GM18873 (cell line): ENCODE results near the gene TWSG1.
"Not testable (repeated sequence)": the region's sequence is repeated elsewhere in the genome, so short reads cannot be mapped to it uniquely, and the experiment has no call there.

Experiments used
- ATAC-seq: cut with Tn5 transposase; IDR thresholded peaks from one replicate; pipeline ENCODE4 v1.9.1; 2021; ENCODE audit warnings: mild to moderate bottlenecking, moderate library complexity, moderate number of reproducible peaks; ENCODE audit not compliant: unreplicated experiment, low FRiP score

Gene TWSG1

DNA sequence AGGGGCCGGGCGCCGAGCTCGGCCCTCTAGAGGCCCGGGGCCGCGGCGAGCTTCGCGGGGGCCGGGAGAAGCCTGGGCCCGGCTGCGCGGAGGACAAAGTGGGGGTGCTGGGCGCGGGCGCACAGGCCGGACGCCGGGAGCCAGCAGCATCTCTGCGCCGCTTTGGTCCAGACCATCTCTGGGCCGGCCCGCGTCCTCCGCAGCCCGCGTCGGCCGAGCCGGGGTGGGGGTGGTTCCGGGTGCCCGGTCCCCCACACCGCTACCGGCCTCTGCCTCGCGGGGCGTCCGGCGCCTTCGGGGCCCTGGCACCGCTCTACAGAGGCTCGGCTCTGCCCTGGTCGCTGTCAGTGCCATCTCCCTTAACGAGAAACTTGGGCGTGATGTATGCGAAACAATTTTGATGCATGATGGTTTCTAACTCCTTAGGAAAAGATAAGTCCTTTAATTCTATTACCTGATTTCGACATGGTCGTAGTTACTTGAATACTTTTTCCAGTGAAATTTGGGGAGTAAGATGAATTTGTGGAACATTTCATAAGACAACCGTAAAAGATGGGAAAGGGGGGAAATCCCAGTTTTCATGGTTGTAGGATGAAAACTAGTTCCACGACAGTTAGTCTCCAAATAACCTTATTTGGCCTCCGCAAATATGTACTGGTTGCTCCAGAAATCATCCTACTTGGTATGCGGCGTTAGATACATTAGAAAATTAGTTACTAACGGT, 562 bp downstream of the TWSG1 start:
- ATAC-seq = peak; percentile 29

DNA sequence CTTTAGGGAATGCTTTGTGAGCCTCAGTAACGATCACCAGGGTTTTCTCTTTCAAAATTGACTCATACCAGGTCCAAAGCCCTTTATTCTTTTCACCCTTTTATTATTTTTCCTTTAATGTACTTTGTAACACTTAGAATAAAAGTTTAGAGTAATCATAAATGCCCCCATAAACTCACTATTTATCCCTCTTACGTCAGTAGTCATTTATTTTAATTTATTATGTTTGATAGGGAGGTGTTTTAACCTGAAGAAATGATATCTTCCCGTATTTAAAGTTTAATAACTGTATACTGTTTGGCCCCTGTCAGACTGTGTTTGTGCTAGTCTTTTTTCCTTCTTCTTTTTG, 1.1 kb downstream of the TWSG1 start:
- ATAC-seq = no peak

DNA sequence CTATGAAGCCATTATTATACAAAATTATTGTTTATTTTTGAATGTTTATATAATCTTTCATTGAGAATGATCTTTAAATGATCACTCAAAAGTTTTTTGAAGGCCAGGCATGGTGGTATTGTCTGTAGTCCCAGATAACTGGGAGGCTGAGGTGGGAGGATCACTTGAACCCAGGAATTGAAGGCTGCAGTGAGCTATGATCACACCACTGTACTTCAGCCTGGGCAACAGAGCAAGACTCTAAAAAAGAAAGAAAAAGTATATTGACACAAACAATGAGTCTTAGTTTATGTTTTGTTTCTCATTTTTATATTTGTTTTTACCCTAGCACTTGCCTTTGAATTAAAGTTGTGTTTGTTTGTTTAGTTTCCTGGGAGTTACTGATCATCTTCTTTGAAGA, 2.3 kb downstream of the TWSG1 start:
- no peak for ATAC-seq

DNA sequence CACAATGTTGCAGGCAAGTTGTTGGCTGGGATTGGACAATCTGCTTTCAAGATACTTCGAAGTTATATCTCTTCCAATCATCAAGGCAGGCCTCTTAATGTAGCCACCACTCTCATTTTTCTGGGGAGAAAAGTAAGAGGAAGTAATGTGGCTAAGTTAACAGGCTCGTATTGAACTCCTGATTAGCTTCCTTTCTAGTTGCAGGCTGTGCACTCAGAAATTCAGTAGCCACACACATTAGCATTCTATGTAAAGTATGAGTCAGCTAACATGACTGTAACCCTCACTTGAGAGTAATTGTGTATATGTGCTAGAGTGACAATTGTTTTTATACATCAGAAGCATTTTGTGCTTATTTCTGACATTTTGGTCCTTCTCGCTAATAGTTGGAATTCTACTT, 3.3 kb downstream of the TWSG1 start:
- no peak for ATAC-seq

DNA sequence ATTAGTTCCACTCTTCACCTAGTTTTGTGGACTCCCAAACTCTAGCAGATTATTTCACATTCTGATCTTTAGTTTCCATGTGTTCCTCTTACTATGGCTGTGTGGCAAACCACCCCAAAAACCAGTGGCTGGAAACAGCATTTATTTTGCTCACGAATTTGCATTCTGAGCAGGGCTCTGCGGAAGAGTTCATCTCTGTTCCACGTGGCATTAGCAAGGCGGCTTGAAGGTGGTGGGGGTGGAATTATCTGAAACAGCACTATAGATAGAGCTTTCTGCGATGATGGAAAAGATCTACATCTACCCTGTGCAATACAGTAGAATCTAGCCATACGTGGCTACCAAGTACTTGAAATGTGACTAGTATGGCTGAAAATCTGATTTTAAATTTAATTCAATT, 5.9 kb downstream of the TWSG1 start:
- ATAC-seq = no peak

DNA sequence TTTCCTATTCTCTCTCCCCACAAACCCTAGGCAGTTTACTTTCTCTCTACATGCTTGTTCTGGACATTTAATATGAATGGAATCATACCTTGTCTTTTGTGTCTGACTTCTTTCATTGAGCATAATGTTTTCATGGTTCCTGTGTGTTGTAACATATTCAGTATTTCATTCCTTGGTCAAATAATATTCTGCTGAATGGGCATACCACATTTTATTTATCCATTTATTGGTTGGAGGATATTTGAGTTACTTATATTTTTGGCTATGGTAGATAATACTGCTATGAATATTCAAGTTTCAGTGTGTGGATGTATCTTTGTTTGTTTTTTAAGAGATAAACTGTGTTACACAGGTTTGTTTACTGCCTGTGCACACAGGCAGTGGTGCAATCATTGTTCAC, 9.0 kb downstream of the TWSG1 start:
- no peak for ATAC-seq

DNA sequence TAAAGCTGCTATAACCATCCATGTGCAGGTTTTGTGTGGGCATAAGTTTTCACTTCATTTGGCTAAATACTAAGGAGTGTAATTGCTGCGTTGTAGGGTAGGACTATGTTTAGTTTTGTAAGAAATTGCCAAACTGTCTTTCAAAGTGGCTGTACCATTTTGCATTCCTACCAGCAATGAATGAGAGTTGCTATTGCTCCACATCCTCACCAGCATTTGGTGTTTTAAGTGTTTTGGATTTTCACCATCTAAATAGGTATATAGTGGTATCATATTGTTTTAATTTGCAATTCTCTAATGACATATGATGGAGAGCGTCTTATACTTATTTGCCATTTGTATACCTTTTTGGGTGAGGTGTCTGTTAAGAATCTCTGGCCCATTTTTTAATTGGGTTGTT, 12.2 kb downstream of the TWSG1 start:
- no peak for ATAC-seq

DNA sequence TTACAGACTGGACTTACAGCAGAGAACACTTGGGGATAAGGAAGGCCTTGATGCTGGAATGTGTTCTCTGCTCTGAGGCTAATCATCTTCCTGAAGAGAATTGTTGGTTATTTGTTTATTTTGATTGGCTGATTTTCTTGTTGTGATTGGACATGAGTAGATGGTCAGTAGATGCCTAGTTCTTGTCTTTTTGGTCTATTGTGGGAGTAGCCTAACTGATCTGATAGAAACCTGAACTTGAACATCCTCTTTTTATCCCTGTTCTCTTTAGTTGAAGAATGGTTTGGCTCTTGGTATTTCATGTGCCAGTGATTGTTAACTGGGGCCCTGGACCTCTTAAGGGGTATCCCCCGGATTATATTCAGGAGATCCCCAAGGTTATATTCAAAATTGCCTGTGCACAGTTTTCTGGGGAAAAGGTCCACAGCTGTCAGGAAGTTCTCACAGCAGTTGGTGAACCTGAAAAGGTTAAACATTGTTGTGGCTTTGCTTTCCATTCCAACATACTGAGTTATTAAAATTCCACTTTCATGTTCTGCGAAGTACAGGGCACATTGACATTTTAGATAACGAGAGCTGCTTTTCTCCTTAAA, 13.6 kb downstream of the TWSG1 start:
- no peak for ATAC-seq

DNA sequence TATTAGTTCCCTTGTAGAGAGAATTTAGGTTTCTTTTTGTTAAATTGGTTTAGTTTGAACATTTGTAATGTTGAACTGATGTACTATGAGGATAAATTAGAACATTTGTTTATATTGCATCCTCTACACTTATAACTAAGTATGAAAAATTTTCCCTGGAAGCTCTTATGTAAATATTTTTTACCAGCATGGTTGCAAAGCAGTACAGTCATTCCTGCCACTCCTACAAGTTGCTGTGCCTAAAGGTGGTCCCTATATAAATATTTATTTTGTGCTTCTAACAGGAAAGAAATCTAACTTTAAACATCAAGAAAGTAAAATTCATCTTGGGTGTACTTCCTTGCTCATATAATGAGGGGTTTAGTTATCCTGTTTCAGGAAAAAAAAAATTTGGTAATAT, 14.2 kb downstream of the TWSG1 start:
- no peak for ATAC-seq

DNA sequence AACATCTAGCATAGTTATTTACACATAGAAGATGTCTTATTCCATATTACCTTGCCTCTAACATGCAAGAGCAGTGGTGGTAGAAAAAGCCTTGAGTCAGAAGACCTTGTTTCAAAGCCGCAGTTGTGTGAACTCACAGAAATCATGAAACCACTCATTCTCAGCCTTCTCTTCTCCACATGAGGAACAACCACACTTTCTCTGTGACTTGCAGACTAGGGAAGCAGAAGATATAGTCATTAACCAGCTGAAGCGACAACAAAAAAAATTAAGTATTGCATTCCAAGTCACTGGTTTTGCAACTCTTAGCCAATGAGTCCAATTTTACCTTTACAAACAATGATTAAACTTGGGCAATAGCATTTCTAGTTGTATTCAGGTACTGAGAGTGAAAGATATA, 19.0 kb downstream of the TWSG1 start:
- peak; percentile 82 for ATAC-seq

DNA sequence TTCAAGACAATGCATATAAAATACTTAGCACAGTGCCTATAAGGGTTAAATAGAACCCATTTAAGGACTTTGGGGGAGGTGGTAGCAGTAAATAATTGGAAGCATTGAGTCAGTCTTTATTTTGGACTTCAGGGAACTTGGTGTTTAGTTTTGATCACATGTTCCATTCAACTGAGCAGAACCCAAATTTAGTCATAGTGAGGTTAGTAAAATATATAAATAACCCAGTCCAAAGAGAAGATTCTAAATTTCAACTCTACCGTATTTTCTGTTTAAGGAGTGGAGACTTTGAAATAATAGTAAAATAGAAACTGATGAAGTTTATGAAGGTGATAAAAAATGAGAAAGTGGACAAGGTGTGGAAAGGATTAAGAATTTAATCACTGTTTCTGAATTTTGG, 19.7 kb downstream of the TWSG1 start:
- no peak for ATAC-seq

DNA sequence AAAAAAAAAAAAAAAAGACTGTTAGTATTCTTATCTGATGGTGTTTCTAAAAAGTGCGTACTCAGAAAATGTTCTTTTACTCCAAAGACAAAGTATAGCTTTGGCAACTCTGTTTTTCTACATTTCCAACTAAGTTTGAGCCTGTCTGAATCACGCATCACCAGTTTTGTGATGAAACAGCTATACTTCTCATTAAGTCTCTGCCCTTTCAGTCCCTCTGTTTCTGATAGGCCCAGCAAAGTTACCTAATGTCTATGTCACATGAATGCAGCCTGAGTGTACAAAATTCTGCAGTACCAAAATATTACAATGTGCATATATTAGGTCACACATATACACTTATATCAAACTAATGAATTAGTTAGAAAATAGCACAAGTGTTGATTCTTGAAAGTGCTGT, 22.4 kb downstream of the TWSG1 start:
- no peak for ATAC-seq

DNA sequence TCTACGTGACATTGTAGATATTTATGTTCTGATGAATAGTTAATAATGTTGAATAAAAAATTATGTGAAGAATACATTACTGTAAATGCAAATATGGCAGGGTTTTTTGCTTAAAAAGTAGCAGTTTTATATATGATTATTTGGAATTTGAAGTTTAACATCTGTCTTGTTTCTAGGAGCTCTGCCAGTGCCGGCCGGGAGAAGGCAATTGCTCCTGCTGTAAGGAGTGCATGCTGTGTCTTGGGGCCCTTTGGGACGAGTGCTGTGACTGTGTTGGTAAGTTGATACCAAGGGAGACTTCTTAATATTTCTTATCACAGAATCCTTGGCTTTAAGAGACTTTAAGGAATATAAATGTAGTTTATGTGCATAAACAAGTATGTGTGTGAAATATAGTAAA, 25.2 kb downstream of the TWSG1 start:
- no peak for ATAC-seq

DNA sequence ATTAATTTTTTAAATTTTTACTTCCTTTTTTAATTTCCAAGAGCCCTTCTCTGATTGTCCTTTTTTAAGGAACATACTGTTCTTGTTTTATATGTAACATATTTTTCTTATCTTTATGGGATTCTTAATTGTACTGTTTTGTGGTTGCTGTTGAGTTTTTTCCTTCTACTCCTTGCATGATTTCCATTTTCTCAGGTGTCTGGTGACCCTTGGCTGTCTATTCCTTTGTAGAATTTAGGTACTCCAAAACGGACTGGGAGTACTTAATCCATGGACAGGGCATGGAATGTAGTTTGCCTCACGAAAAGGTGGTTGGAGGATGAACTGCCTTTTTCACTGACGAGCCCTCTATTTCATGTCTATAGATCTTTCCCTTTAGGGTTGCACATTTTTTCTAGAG, 26.6 kb downstream of the TWSG1 start:
- ATAC-seq = no peak

DNA sequence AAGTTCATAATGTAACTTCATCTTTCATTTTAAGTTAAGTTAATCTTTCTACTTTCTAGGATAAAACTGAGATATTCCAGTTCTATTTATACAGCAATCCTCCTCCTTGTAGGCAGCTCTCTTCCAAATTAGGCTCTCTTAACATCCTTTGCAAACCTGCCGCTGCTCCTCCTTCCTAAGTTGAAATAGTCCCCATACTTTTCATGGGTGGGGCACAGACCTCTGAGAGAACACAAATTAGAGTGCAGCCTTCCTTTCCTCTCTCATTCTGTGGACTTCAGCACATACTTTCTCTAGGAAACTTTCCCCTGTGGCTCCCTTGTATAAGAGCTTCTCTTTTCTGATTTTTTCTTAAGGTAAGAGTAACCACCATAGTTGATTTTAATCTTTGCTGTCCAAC, 28.3 kb downstream of the TWSG1 start:
- ATAC-seq = no peak

DNA sequence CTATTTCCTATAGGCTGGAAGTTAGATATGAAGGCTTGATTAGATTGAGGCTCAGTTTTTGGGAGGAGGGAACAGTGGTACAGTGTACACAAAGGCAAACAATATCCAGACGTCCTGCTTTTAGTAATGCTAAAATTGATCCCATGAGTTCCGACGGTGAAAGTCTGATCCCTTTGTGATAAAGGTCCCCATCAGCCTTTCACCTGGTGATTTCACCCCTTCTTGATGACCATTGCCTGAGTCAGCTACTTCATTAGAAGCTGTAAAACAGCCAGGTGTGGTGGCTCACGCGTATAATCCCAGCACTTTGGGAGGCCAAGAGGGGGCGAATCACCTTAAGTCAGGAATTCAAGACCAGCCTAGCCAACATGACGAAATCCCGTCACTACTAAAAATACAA, 29.7 kb downstream of the TWSG1 start:
- ATAC-seq = no peak

DNA sequence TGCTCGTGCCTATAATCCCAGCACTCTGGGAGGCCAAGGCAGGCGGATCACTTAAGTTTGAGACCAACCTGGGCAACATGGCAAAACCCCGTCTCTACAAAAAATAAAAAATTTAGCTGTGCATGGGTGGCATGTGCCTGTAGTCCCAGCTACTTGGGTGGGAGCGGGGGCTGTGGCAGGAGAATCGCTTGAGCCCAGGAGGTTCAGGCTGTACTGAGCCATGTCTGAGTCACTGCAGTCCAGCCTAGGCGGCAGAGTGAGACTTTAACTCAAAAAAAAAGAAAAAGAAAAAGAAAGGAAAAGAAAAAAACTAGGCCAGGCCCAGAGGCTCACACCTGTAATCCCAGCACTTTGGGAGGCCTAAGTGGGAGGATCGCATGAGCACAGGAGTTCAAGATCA, 30.8 kb downstream of the TWSG1 start:
- ATAC-seq = no peak

DNA sequence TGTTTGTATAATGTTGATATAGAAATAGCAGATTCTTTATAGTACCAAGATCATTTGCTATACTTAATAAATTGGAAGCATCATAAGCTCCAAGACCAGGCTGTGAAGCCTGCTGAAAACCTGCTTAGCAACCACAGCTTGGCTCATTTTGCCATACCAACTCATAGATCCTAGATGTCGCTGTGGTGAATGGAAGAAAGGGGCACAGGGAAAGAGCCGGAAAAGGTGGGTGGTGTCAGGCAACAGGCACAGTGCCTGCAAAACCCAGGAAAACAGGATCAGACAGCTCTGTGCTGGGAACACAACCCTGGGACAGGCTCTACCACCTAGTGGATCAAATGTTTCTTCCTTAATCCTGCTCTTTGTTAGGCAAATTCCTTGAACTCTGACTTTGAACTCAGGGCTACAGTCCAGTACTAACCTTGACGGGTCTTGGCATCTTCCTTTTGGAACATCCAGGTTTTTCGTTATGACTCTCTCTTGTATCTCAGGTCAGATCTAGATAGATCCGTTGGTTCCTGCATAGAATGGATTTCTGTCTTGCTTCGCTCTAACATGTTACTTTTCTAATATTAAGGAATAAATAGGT, 31.6 kb downstream of the TWSG1 start:
- no peak for ATAC-seq

DNA sequence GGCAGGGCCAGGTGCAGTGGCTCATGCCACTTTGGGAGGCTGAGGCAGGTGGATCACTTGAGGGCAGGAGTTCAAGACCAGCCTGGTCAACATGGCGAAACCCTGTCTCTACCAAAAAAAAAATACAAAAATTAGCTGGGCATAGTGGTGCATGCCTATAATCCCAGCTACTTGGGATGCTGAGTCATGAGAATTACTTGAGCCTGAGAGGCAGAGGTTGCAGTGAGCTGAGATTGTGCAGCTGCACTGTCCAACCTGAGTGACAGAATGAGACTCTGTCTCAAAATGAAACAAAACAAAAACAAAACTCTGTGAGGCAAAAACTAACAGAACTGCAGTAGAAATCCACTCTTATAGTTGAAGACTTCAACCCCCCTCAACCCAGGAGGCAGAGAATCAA, 38.7 kb downstream of the TWSG1 start:
- ATAC-seq = not testable (repeated sequence)

DNA sequence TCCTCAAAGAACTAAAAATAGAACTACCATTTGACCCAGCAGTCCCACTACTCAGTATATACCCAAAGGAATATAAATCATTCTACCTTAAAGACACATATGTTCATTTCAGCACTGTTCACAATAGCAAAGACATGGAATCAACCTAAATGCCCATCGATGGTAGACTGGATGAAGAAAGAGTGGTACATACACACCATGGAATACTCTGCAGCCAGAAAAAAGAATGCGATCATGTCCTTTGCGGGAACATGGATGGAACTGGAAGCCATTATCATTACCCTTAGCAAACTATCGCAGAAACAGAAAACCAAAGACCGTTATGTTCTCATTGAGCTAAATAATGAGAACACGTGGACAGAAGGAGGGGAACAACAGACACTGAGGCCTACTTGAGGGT, 44.5 kb downstream of the TWSG1 start:
- no peak for ATAC-seq

DNA sequence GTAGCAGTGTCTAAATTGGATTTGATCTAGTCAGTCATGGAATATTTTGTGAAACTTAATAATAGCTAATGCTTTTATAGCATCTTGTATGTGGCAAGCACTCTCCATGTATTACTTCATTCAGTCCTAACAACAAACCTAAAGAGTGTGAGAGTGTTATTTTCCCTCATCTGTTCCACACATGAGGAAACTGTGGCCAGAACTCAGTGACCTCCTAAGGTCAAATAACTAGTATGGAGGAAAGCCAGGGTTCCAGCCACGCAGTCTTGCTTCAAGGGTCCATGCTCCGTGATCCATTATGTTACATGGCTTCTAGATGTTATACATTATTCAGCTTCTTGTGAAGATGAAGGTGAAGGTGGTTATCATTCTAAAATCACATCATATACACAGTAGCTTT, 45.5 kb downstream of the TWSG1 start:
- ATAC-seq = no peak

DNA sequence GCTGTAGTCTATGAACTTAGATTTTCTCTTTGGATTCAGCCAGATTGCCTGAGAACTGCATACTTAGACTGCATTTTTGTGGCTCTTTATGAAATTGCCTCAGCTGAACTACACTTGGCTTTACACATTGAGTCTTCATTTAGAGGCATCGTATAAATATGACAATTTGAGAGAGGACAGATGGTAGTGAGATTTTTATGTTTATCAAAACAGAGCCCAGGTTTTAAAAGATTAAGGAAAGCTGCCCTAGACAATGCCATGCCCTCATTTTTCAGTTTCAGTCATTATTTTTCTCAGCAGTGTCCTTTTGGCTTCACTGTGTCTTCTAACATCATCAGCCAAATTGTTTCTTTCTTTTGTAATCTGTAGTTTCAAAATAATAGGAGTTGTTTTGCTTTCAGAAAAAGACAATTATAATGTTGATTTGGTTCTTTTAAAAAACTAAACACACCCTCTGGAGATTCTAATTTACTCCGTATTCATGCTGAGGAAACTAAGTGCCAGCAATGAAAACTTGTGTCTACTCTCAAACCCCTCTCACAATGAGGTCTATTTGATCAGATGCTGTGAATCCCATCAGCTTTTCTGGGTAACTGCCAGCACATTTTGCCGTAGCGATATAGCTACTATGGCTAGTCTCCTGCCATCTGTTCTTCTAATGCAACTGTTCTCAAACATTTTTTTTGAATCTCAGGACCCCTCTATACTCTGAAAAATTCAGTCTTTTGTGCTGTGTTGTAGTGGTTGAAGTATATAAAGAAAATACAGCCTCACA, 46.2 kb downstream of the TWSG1 start:
- ATAC-seq = no peak
